GM21737 (cell line): ENCODE measurements around the gene RFWD3.
"Not testable (repeated sequence)": the region's sequence is repeated elsewhere in the genome, so short reads cannot be mapped to it uniquely, and the experiment has no call there.

ENCODE experiments used
- ATAC-seq: cut with Tn5 transposase; IDR thresholded peaks from one replicate; pipeline ENCODE4 v1.9.1; 2021; ENCODE audit warnings: mild to moderate bottlenecking, moderate library complexity; ENCODE audit not compliant: unreplicated experiment

RFWD3 gene

GRCh38 chr16:74666425-74667254 is at the start of gene RFWD3:
RFWD3 (minus strand) TSS chr16:74666877; CDS start chr16:74661449, 5,428 bp downstream.
- peak; percentile 100 for ATAC-seq

GRCh38 chr16:74716355-74716754 is 49.7 kb upstream of the RFWD3 start:
- ATAC-seq = no peak

- ATAC-seq = no peak
Measured at GRCh38 chr16:74713876-74714275, 47.2 kb upstream of the RFWD3 start.

- no peak for ATAC-seq
Measured at GRCh38 chr16:74713325-74713724, 46.6 kb upstream of the RFWD3 start.

GRCh38 chr16:74711938-74712337 is 45.3 kb upstream of the RFWD3 start:
- no peak for ATAC-seq

GRCh38 chr16:74710401-74710800 is 43.7 kb upstream of the RFWD3 start:
- ATAC-seq = no peak

- peak; percentile 82 for ATAC-seq
Measured at GRCh38 chr16:74709441-74709877, 42.8 kb upstream of the RFWD3 start.

GRCh38 chr16:74700438-74701225 is 34.0 kb upstream of the RFWD3 start, which contains the start of gene MLKL:
MLKL (minus strand) TSS chr16:74700862; CDS start chr16:74695757, 5,105 bp downstream.
- peak; percentile 45 for ATAC-seq

GRCh38 chr16:74700116-74700437 is 33.4 kb upstream of the RFWD3 start:
- ATAC-seq = no peak

- no peak for ATAC-seq
Measured at GRCh38 chr16:74699666-74700065, 33.0 kb upstream of the RFWD3 start.

GRCh38 chr16:74698222-74698621 is 31.5 kb upstream of the RFWD3 start:
- ATAC-seq = no peak

GRCh38 chr16:74695450-74696422 is 29.1 kb upstream of the RFWD3 start:
- ATAC-seq = peak; percentile 87

- ATAC-seq = no peak
Measured at GRCh38 chr16:74691093-74691855, 24.6 kb upstream of the RFWD3 start.

- ATAC-seq = no peak
Measured at GRCh38 chr16:74682556-74682955, 15.9 kb upstream of the RFWD3 start.

- no peak for ATAC-seq
Measured at GRCh38 chr16:74680681-74681080, 14.0 kb upstream of the RFWD3 start.

GRCh38 chr16:74679983-74680382 is 13.3 kb upstream of the RFWD3 start:
- ATAC-seq = no peak

- no peak for ATAC-seq
Measured at GRCh38 chr16:74677868-74678267, 11.2 kb upstream of the RFWD3 start.

GRCh38 chr16:74673876-74674275 is 7.2 kb upstream of the RFWD3 start:
- no peak for ATAC-seq

GRCh38 chr16:74668877-74669276 is 2.2 kb upstream of the RFWD3 start:
- ATAC-seq = not testable (repeated sequence)

GRCh38 chr16:74667255-74667700 is 601 bp upstream of the RFWD3 start:
- ATAC-seq = no peak
